H9 (cell line): ENCODE measurements around the gene STK10. TPM values are rescaled to one million over a fixed set of nuclear protein-coding genes. Genes with fewer than 3 reads are reported as not detected.

Experiments used
- DNase-seq: peaks from one replicate; pipeline ENCODE4 v3.0.0-alpha.2; 2017
- H2AFZ ChIP-seq: one replicate; pipeline ENCODE4 v1.6.1; 2013; ENCODE audit warnings: mild to moderate bottlenecking, low read length, control low read depth, moderate library complexity
- H2AK5ac ChIP-seq: 2 replicates; pipeline ENCODE4 v1.6.1; 2013; ENCODE audit warnings: low read length, control low read depth, mixed read lengths; ENCODE audit not compliant: insufficient read length
- H2BK120ac ChIP-seq: one replicate; pipeline ENCODE4 v1.6.1; 2013; ENCODE audit warnings: low read depth, mild to moderate bottlenecking, low read length, control low read depth, inconsistent platforms; ENCODE audit not compliant: poor library complexity, severe bottlenecking
- H2BK12ac ChIP-seq: 2 replicates; pipeline ENCODE4 v1.6.1; 2013; ENCODE audit warnings: low read length, control low read depth, mixed read lengths, low read depth; ENCODE audit not compliant: insufficient read length
- H2BK15ac ChIP-seq: 2 replicates; pipeline ENCODE4 v1.6.1; 2013; ENCODE audit warnings: low read depth, low read length, control low read depth
- H2BK20ac ChIP-seq: one replicate; pipeline ENCODE4 v1.6.1; 2013; ENCODE audit warnings: low read depth, mild to moderate bottlenecking, low read length, control low read depth, inconsistent platforms; ENCODE audit not compliant: poor library complexity, severe bottlenecking
- H2BK5ac ChIP-seq: 2 replicates; pipeline ENCODE4 v1.6.1; 2013; ENCODE audit warnings: low read length, control low read depth, mixed read lengths; ENCODE audit not compliant: insufficient read length
- H3K14ac ChIP-seq: 2 replicates; pipeline ENCODE4 v1.6.1; 2013; ENCODE audit warnings: low read length, control low read depth; ENCODE audit not compliant: insufficient read depth
- H3K18ac ChIP-seq: 2 replicates; pipeline ENCODE4 v1.6.1; 2013; ENCODE audit warnings: low read depth, mild to moderate bottlenecking, mixed read lengths, low read length, control low read depth; ENCODE audit not compliant: insufficient read length
- H3K23ac ChIP-seq: 2 replicates; pipeline ENCODE4 v1.6.1; 2013; ENCODE audit warnings: low read length, control low read depth, mixed read lengths, low read depth; ENCODE audit not compliant: insufficient read length
- H3K23me2 ChIP-seq: 2 replicates; pipeline ENCODE4 v1.6.1; 2013; ENCODE audit warnings: low read depth, mild to moderate bottlenecking, mixed read lengths, low read length, control low read depth; ENCODE audit not compliant: insufficient read length, poor library complexity, severe bottlenecking
- H3K27ac ChIP-seq: 2 replicates; pipeline ENCODE4 v1.5.1; 2013; ENCODE audit warnings: low read length, control low read depth, mixed read lengths, low read depth; ENCODE audit not compliant: insufficient read length
- H3K27me3 ChIP-seq: 2 replicates; pipeline ENCODE4 v1.6.1; 2013; ENCODE audit warnings: low read length, control low read depth, inconsistent platforms; ENCODE audit not compliant: insufficient read depth
- H3K4ac ChIP-seq: 2 replicates; pipeline ENCODE4 v1.6.1; 2013; ENCODE audit warnings: low read depth, mild to moderate bottlenecking, control low read depth, inconsistent platforms, low read length, moderate library complexity
- H3K4me1 ChIP-seq: 2 replicates; pipeline ENCODE4 v1.6.1; 2013; ENCODE audit warnings: low read length, control low read depth, inconsistent platforms; ENCODE audit not compliant: insufficient read depth
- H3K4me2 ChIP-seq: 2 replicates; pipeline ENCODE4 v1.6.1; 2013; ENCODE audit warnings: low read length, control low read depth, mixed read lengths; ENCODE audit not compliant: insufficient read length, insufficient read depth
- H3K56ac ChIP-seq: 2 replicates; pipeline ENCODE4 v1.6.1; 2013; ENCODE audit warnings: low read depth, mild to moderate bottlenecking, mixed read lengths, low read length, control low read depth; ENCODE audit not compliant: insufficient read length
- H3K79me1 ChIP-seq: 2 replicates; pipeline ENCODE4 v1.6.1; 2013; ENCODE audit warnings: low read depth, mild to moderate bottlenecking, moderate library complexity, low read length, control low read depth, inconsistent platforms; ENCODE audit not compliant: insufficient read depth, poor library complexity, severe bottlenecking
- H3K79me2 ChIP-seq: 2 replicates; pipeline ENCODE4 v1.6.1; 2013; ENCODE audit warnings: low read length, control low read depth, inconsistent platforms; ENCODE audit not compliant: insufficient read depth
- H3K9ac ChIP-seq: 2 replicates; pipeline ENCODE4 v1.6.1; 2013; ENCODE audit warnings: low read length, control low read depth, mixed read lengths; ENCODE audit not compliant: insufficient read length; ENCODE audit errors: extremely low read depth
- H3K9me3 ChIP-seq: one replicate; pipeline ENCODE4 v1.6.1; 2013; ENCODE audit warnings: low read depth, low read length, inconsistent platforms; ENCODE audit not compliant: control insufficient read depth
- H3T11ph ChIP-seq: one replicate; pipeline ENCODE4 v1.6.1; 2013; ENCODE audit warnings: mild to moderate bottlenecking, low read length, control low read depth, inconsistent platforms
- H4K20me1 ChIP-seq: one replicate; pipeline ENCODE4 v1.6.1; 2013; ENCODE audit not compliant: control insufficient read depth, insufficient read length, insufficient read depth
- H4K5ac ChIP-seq: 2 replicates; pipeline ENCODE4 v1.6.1; 2013; ENCODE audit warnings: low read depth, mild to moderate bottlenecking, mixed read lengths, low read length, control low read depth; ENCODE audit not compliant: insufficient read length
- H4K8ac ChIP-seq: replicated peaks from 2 replicates; pipeline ENCODE4 v1.6.1; 2013; ENCODE audit warnings: low read length, control low read depth, mixed read lengths, low read depth; ENCODE audit not compliant: insufficient read length
- H4K91ac ChIP-seq: 2 replicates; pipeline ENCODE4 v1.6.1; 2013; ENCODE audit warnings: low read depth, mild to moderate bottlenecking, moderate library complexity, mixed read lengths, low read length, control low read depth; ENCODE audit not compliant: insufficient read length
- H3K27ac Mint-ChIP-seq, 3 experiments: 2 replicates in 2 of 3; 3 replicates in 1 of 3; pipeline ENCODE4 v1.8.0; 2020 to 2021; ENCODE audit warnings: mixed read lengths in 3 of 3, mild to moderate bottlenecking in 1 of 3, moderate library complexity in 1 of 3
- H3K27me3 Mint-ChIP-seq: 2 replicates; pipeline ENCODE4 v1.8.0; 2021; ENCODE audit warnings: low read depth, mild to moderate bottlenecking, moderate library complexity, mixed read lengths
- H3K36me3 Mint-ChIP-seq, 3 experiments: 2 replicates in 2 of 3; 3 replicates in 1 of 3; pipeline ENCODE4 v1.8.0; 2020 to 2021; ENCODE audit warnings: low read depth in 3 of 3, mixed read lengths in 3 of 3; ENCODE audit not compliant: insufficient read depth in 1 of 3
- H3K4me1 Mint-ChIP-seq, 2 experiments: 2 replicates each; pipeline ENCODE4 v1.8.0; 2020; ENCODE audit warnings: mixed read lengths in 2 of 2
- H3K4me3 Mint-ChIP-seq, 2 experiments: 2 replicates in 1 of 2; 3 replicates in 1 of 2; pipeline ENCODE4 v1.8.0; 2020 to 2021; ENCODE audit warnings: mild to moderate bottlenecking in 2 of 2, mixed read lengths in 2 of 2, moderate library complexity in 1 of 2
- H3K9me3 Mint-ChIP-seq, 2 experiments: 2 replicates in 1 of 2; 3 replicates in 1 of 2; pipeline ENCODE4 v1.8.0; 2020; ENCODE audit warnings: mild to moderate bottlenecking in 2 of 2, mixed read lengths in 2 of 2, moderate library complexity in 1 of 2
- WGBS: extraction: QIAGEN DNeasy Blood & Tissue Kit; methylation state at CpG from one replicate; pipeline ENCODE4 v1.1.7; 2013; ENCODE audit warnings: missing lambda C conversion rate, low lambda C conversion rate, mixed read lengths; ENCODE audit not compliant: insufficient read length; ENCODE audit errors: extremely low coverage; 5-methylcytosine and 5-hydroxymethylcytosine counted together
- total RNA-seq: library from RNA; stranded (reverse); gene quantifications from 2 replicates; pipeline ENCODE4 v1.2.1, GENCODE V29; 2021
- TF ChIP-seq, protein P1 (sequence below): fragments of 200-600 bp; sonication (generic); conservative IDR thresholded peaks from 3 replicates; pipeline ENCODE4 v1.8.0; 2021; ENCODE audit warnings: antibody characterized with exemption, mild to moderate bottlenecking

STK10 gene
- total RNA-seq, 1 experiment from 2014 or later = 14.6 TPM

DNA sequence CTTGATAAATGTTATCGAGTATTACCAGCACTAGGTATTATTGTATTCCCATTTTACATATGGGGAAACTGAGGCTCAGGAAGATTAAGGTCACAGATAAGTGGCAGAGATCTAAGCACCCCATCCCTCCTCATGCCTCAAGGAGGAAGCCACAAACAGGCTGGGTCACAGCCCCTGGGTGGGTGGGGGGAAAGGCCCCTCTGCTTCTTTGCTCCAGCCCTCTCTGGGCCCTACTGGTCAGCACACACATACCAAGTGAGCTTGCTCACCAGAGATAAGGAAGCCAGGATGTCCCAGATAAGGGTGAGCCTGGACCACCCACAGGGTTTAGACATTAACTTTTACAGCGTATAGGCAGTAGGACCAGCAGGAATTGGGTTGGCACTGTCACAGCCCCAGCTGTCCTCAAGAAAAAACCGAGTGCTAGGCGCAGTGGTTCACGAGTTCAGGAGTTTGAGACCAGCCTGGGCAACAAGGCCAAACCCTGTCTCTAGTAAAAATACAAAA is 45.3 kb downstream of the STK10 start:
- Mint-ChIP-seq H3K27ac (no peak overlapping the region), H3K27me3 (no peaks in the 10 kb centered on the region), H3K4me3 (no peak overlapping the region), H3K4me1 (peaks cover 18% of the 10 kb centered on the region in 2 experiments), H3K9me3 (peaks cover 0 to 2% of the 10 kb centered on the region in 2 experiments; a peak in 1 of 5 replicates), H3K36me3 (no peaks in the 10 kb centered on the region; a peak in 1 of 7 replicates)
- no peak overlapping the region for H2BK15ac ChIP-seq
- TF ChIP-seq, protein P1, sequence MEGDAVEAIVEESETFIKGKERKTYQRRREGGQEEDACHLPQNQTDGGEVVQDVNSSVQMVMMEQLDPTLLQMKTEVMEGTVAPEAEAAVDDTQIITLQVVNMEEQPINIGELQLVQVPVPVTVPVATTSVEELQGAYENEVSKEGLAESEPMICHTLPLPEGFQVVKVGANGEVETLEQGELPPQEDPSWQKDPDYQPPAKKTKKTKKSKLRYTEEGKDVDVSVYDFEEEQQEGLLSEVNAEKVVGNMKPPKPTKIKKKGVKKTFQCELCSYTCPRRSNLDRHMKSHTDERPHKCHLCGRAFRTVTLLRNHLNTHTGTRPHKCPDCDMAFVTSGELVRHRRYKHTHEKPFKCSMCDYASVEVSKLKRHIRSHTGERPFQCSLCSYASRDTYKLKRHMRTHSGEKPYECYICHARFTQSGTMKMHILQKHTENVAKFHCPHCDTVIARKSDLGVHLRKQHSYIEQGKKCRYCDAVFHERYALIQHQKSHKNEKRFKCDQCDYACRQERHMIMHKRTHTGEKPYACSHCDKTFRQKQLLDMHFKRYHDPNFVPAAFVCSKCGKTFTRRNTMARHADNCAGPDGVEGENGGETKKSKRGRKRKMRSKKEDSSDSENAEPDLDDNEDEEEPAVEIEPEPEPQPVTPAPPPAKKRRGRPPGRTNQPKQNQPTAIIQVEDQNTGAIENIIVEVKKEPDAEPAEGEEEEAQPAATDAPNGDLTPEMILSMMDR = no peak
- H3K4ac ChIP-seq = no peak overlapping the region
- no peak overlapping the region for H4K8ac ChIP-seq
- H4K91ac ChIP-seq = no peak overlapping the region
- H4K20me1 ChIP-seq = no peaks in the 10 kb centered on the region
- no peaks in the 10 kb centered on the region for H3K27me3 ChIP-seq
- no peaks in the 10 kb centered on the region for H3K9me3 ChIP-seq
- no peak overlapping the region for H3K9ac ChIP-seq
- no peaks in the 10 kb centered on the region for H3K4me1 ChIP-seq
- no peak for DNase-seq
- H3K79me1 ChIP-seq = no peaks in the 10 kb centered on the region
- H3K79me2 ChIP-seq = no peaks in the 10 kb centered on the region
- H2BK20ac ChIP-seq = no peak overlapping the region
- H2BK120ac ChIP-seq = no peak overlapping the region
- H3K18ac ChIP-seq = no peak overlapping the region
- H4K5ac ChIP-seq = no peak overlapping the region
- WGBS = no CpG with 5 or more reads among the region's 5 CpGs
- no peak overlapping the region for H3K27ac ChIP-seq
- no peak overlapping the region for H3T11ph ChIP-seq
- H3K14ac ChIP-seq = no peak overlapping the region
- no peak overlapping the region for H3K56ac ChIP-seq
- H3K23ac ChIP-seq = no peak overlapping the region
- H3K23me2 ChIP-seq = no peaks in the 10 kb centered on the region
- no peak overlapping the region for H2AFZ ChIP-seq
- H2AK5ac ChIP-seq = no peak overlapping the region
- H2BK5ac ChIP-seq = no peak overlapping the region
- no peak overlapping the region for H2BK12ac ChIP-seq
- H3K4me2 ChIP-seq = no peak overlapping the region
